ENCODE results near the gene OSBPL5.
"Not testable (repeated sequence)": the region's sequence is repeated elsewhere in the genome, so short reads cannot be mapped to it uniquely, and the experiment has no call there.

OSBPL5 gene

GRCh38 chr11:3176487-3176886 is 11.4 kb upstream of the OSBPL5 start:
- H3K9me3 ChIP-seq (ENCODE audit: control insufficient read depth, insufficient read depth, low read depth, low read length), result peaks cover 12% of the 10 kb centered on the region; the same call in 1 of the 2 replicates
- H3K9ac ChIP-seq (ENCODE audit: low read length), result no peak overlapping the region
- no peaks in the 10 kb centered on the region for H3K4me1 ChIP-seq (ENCODE audit: control insufficient read depth, insufficient read depth, low read length)
- H3K27ac ChIP-seq (ENCODE audit: low read depth, low read length), result no peak overlapping the region
- no peak overlapping the region for H3K4me3 ChIP-seq (ENCODE audit: low read depth, low read length)
- peaks cover 4% of the 10 kb centered on the region; the same call in 1 of the 2 replicates for H3K27me3 ChIP-seq (ENCODE audit: control insufficient read depth, insufficient read depth, low read length)
- no peaks in the 10 kb centered on the region for H3K36me3 ChIP-seq (ENCODE audit: control insufficient read depth, insufficient read depth, low read length)

- Histone ChIP-seq H3K36me3 (ENCODE audit: control insufficient read depth, insufficient read depth, low read length) (no peaks in the 10 kb centered on the region), H3K27me3 (ENCODE audit: control insufficient read depth, insufficient read depth, low read length) (peaks cover 17% of the 10 kb centered on the region; the same call in 1 of the 2 replicates), H3K9me3 (ENCODE audit: control insufficient read depth, insufficient read depth, low read depth, low read length) (peaks cover 12% of the 10 kb centered on the region; the same call in 1 of the 2 replicates), H3K9ac (ENCODE audit: low read length) (no peak overlapping the region), H3K4me1 (ENCODE audit: control insufficient read depth, insufficient read depth, low read length) (peaks cover 2% of the 10 kb centered on the region; the same call in 1 of the 2 replicates), H3K27ac (ENCODE audit: low read depth, low read length) (no peak overlapping the region), H3K4me3 (ENCODE audit: low read depth, low read length) (no peak overlapping the region)
Measured at GRCh38 chr11:3175194-3175593, 10.1 kb upstream of the OSBPL5 start.

GRCh38 chr11:3174387-3174786 is 9.3 kb upstream of the OSBPL5 start:
- Histone ChIP-seq H3K27me3 (ENCODE audit: control insufficient read depth, insufficient read depth, low read length) (peaks cover 22% of the 10 kb centered on the region; the same call in 1 of the 2 replicates), H3K36me3 (ENCODE audit: control insufficient read depth, insufficient read depth, low read length) (no peaks in the 10 kb centered on the region), H3K9ac (ENCODE audit: low read length) (no peak overlapping the region), H3K4me3 (ENCODE audit: low read depth, low read length) (no peak overlapping the region), H3K4me1 (ENCODE audit: control insufficient read depth, insufficient read depth, low read length) (peaks cover 10% of the 10 kb centered on the region), H3K27ac (ENCODE audit: low read depth, low read length) (no peak overlapping the region), H3K9me3 (ENCODE audit: control insufficient read depth, insufficient read depth, low read depth, low read length) (peaks cover 8% of the 10 kb centered on the region; the same call in 1 of the 2 replicates)

DNA sequence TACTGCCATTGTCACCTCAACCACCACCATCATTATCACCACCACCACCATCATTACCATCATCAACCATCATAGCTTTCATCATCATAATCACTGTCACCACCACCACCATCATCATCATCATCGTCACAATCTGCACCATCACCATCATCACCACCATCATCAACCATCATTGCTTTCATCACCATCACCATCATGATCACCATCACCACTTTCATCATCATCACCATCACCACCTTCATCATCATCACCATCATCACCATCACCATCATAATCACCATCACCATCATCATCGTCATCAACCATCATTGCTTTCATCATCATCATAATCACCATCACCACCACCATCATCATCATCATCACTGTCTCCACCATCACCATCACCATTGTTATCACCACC is 8.7 kb upstream of the OSBPL5 start:
- Histone ChIP-seq H3K27me3 (ENCODE audit: control insufficient read depth, insufficient read depth, low read length) (peaks cover 26% of the 10 kb centered on the region; the same call in 1 of the 2 replicates), H3K4me3 (ENCODE audit: low read depth, low read length) (no peak overlapping the region), H3K4me1 (ENCODE audit: control insufficient read depth, insufficient read depth, low read length) (peaks cover 14% of the 10 kb centered on the region), H3K9ac (ENCODE audit: low read length) (no peak overlapping the region), H3K27ac (ENCODE audit: low read depth, low read length) (no peak overlapping the region), H3K9me3 (ENCODE audit: control insufficient read depth, insufficient read depth, low read depth, low read length) (peaks cover 8% of the 10 kb centered on the region; the same call in 1 of the 2 replicates), H3K36me3 (ENCODE audit: control insufficient read depth, insufficient read depth, low read length) (no peaks in the 10 kb centered on the region)

GRCh38 chr11:3171931-3172560 is 6.9 kb upstream of the OSBPL5 start:
- peaks cover 37% of the 10 kb centered on the region; the same call in 1 of the 2 replicates for H3K27me3 ChIP-seq (ENCODE audit: control insufficient read depth, insufficient read depth, low read length)
- H3K9me3 ChIP-seq (ENCODE audit: control insufficient read depth, insufficient read depth, low read depth, low read length), result peaks cover 8% of the 10 kb centered on the region; the same call in 1 of the 2 replicates
- H3K4me1 ChIP-seq (ENCODE audit: control insufficient read depth, insufficient read depth, low read length), result peaks cover 14% of the 10 kb centered on the region
- no peak overlapping the region for H3K4me3 ChIP-seq (ENCODE audit: low read depth, low read length)
- no peak overlapping the region for H3K27ac ChIP-seq (ENCODE audit: low read depth, low read length)
- no peaks in the 10 kb centered on the region for H3K36me3 ChIP-seq (ENCODE audit: control insufficient read depth, insufficient read depth, low read length)
- H3K9ac ChIP-seq (ENCODE audit: low read length), result no peak overlapping the region

DNA sequence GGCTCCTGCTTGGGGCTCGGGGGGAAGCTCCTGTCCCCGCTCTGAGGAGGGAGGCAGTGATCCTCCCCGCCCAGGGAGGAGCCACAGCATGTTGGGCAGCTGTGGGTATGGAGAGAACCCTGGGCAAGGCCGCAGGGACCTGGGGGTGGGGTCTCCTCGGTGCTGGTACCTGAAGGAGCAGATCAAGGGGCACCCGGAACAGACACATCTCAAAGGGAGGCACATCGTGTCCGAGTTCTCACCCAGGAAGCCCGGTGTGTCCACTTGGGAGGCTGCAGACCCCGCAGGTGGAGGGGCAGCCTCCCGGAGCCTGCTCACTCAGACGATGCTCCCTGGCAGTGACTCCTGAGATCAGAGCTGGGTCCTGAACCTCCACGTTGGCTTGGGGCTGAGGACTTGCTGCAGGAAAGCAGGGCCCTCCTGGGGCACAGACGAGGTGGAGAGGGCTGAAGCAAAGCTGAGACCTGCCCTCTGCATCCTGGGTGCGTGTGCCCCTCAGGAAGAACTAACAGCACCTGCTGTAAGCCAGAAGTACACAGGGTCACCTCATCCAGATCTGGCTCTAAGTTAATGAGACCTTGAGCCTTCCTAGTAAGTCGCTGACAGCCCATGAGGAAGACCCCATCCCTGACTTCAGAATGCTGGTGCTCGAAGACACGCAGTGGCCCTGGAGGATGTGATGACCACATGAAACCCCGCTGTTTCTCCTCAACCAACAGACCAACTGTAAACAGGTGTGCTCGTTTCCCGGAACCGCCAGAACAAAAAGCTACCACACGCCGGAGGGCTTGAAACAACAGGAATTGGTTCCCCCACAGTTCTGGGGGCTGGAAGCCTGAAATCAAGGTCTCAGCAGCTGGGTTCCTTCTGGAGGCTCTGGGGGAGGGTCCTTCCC is 5.9 kb upstream of the OSBPL5 start:
- no peak overlapping the region for H3K9ac ChIP-seq (ENCODE audit: low read length)
- H3K4me3 ChIP-seq (ENCODE audit: low read depth, low read length), result no peak overlapping the region
- peaks cover 21% of the 10 kb centered on the region for H3K4me1 ChIP-seq (ENCODE audit: control insufficient read depth, insufficient read depth, low read length)
- H3K27ac ChIP-seq (ENCODE audit: low read depth, low read length), result no peak overlapping the region
- H3K36me3 ChIP-seq (ENCODE audit: control insufficient read depth, insufficient read depth, low read length), result no peaks in the 10 kb centered on the region
- peaks cover 47% of the 10 kb centered on the region for H3K27me3 ChIP-seq (ENCODE audit: control insufficient read depth, insufficient read depth, low read length)
- H3K9me3 ChIP-seq (ENCODE audit: control insufficient read depth, insufficient read depth, low read depth, low read length), result peaks cover under 1% of the 10 kb centered on the region; the same call in 1 of the 2 replicates

DNA sequence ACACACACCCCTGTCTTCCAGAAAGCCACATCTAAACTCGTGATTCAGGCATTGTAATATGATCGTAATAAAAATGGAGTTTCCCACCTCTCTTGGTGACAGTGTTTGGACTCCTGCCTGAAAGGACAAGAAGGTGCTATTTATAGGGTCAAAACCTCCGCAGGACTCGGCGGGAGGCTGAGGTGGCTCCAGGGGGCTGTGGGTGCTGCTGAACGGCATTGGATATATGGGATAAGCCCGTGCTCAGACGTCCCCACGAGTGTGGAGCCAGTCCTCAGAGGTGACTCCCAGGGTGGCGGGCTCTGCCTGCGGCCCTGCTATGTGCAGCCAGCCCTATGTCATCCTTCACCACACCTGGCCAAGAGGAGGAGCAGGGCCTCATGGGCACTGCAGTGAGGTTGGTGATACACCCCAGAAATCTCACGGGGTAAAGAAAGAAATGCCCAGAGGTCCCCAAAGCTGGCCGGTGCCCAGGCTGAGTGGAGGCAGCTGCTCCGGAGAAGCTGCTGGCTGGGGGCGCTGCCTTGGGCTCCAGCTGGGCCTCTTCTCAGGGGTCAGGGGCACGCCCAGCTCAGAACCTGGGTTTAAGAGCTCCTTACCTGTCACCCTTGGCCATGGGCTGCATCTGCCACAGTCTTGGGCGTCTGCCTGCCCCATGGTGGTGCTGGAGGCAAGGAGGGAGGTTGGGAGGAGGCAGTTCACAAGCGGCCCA is 5.1 kb upstream of the OSBPL5 start:
- peaks cover 28% of the 10 kb centered on the region for H3K4me1 ChIP-seq (ENCODE audit: control insufficient read depth, insufficient read depth, low read length)
- H3K9me3 ChIP-seq (ENCODE audit: control insufficient read depth, insufficient read depth, low read depth, low read length), result no peaks in the 10 kb centered on the region
- peaks cover 54% of the 10 kb centered on the region for H3K27me3 ChIP-seq (ENCODE audit: control insufficient read depth, insufficient read depth, low read length)
- no peaks in the 10 kb centered on the region for H3K36me3 ChIP-seq (ENCODE audit: control insufficient read depth, insufficient read depth, low read length)
- no peak overlapping the region for H3K9ac ChIP-seq (ENCODE audit: low read length)
- H3K4me3 ChIP-seq (ENCODE audit: low read depth, low read length), result no peak overlapping the region
- H3K27ac ChIP-seq (ENCODE audit: low read depth, low read length), result no peak overlapping the region

GRCh38 chr11:3169255-3170043 is 4.3 kb upstream of the OSBPL5 start:
- Histone ChIP-seq H3K27ac (ENCODE audit: low read depth, low read length) (no peak overlapping the region), H3K4me1 (ENCODE audit: control insufficient read depth, insufficient read depth, low read length) (peaks cover 28% of the 10 kb centered on the region), H3K9me3 (ENCODE audit: control insufficient read depth, insufficient read depth, low read depth, low read length) (no peaks in the 10 kb centered on the region), H3K27me3 (ENCODE audit: control insufficient read depth, insufficient read depth, low read length) (peaks cover 56% of the 10 kb centered on the region), H3K9ac (ENCODE audit: low read length) (no peak overlapping the region), H3K4me3 (ENCODE audit: low read depth, low read length) (peak overlapping the region; percentile 48), H3K36me3 (ENCODE audit: control insufficient read depth, insufficient read depth, low read length) (no peaks in the 10 kb centered on the region)

DNA sequence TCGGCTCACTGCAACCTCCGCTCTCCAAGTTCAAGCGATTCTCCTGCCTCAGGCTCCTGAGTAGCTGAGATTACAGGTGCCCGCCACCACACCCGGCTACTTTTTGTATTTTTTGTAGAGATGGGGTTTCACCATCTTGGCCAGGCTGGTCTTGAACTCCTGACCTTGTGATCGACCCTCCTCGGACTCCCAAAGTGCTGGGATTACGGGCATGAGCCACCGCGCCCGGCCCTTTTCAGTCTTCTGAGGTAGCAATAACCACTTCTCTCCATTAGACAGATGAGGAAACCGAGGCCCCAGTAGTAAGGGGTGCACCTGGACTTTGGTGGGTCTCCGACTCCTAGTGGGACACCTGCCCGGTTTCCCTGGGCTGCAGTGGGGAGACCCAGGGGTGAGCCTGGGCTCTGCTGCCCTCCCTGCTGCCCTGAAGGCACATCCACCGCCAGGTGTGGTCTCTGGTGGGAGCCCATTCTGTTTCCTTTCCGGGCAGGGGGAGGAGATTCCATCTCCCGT is 3.7 kb upstream of the OSBPL5 start:
- Histone ChIP-seq H3K4me3 (ENCODE audit: low read depth, low read length) (peak overlapping the region; percentile 48), H3K4me1 (ENCODE audit: control insufficient read depth, insufficient read depth, low read length) (peaks cover 35% of the 10 kb centered on the region), H3K27me3 (ENCODE audit: control insufficient read depth, insufficient read depth, low read length) (peaks cover 62% of the 10 kb centered on the region)
- not testable (repeated sequence) for H3K9ac ChIP-seq (ENCODE audit: low read length); H3K36me3 ChIP-seq (ENCODE audit: control insufficient read depth, insufficient read depth, low read length); H3K9me3 ChIP-seq (ENCODE audit: control insufficient read depth, insufficient read depth, low read depth, low read length); H3K27ac ChIP-seq (ENCODE audit: low read depth, low read length)

Measured in HUES6 (cell line).